ENCODE measurements around the gene IGF2BP2.
"Not testable (repeated sequence)": the region's sequence is repeated elsewhere in the genome, so short reads cannot be mapped to it uniquely, and the experiment has no call there.

The IGF2BP2 gene

DNA sequence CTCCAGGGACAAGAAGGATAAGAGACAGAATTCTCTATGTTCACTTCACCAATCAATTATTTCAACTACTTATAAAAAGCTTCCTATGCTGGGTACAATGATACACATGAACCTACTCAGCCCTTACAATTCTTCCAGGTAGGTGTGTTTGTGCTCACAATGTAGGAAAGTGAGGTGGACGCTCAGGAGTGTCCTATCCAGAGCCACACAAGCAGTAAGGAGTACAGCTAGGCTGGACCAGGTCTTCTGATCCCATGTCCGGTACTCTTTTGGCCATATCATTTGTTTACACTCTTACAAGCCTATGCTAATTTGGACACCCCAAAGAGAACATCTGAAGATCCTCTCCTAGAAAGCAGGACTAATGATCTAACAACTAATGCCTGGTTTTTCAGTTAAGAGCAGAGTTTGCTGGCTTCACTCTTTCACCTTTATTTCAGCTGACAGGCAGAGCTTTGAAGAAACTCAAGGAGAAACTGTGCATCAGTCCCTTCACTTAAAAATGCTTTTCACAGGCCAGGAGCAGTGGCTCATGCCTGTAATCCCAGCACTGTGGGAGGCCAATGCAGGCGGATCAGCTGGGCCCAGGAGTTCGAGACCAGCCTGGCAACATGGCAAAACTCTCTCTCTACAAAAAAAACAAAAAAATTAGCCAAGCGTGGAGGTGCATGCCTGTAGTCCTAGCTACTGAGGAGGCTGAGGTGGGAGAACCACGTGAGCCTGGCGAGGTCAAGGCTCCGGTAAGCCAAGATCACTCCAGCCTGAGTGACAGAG, 27.5 kb downstream of the IGF2BP2 start:
- Histone ChIP-seq H3K27ac (ENCODE audit: low read depth, low read length) (no peak overlapping the region), H3K9ac (ENCODE audit: low read depth, low read length) (no peak overlapping the region), H3K4me3 (ENCODE audit: low read length) (no peak overlapping the region), H3K36me3 (ENCODE audit: insufficient read depth, low read length) (0 out of 2 replicates have a peak, but pooled peaks cover 2% of the 10 kb centered on the region), H3K27me3 (ENCODE audit: insufficient read depth, low read length) (no peaks in the 10 kb centered on the region), H3K4me1 (ENCODE audit: insufficient read depth, low read length) (peaks cover 34% of the 10 kb centered on the region), H3K9me3 (ENCODE audit: insufficient read depth, low read depth, low read length) (no peaks in the 10 kb centered on the region)
- 74% methylated on average over 8 of the region's 8 CpGs for WGBS

GRCh38 chr3:185796431-185797107, 28.3 kb downstream of the IGF2BP2 start:
- no peak overlapping the region for H3K27ac ChIP-seq (ENCODE audit: low read depth, low read length)
- H3K27me3 ChIP-seq (ENCODE audit: insufficient read depth, low read length), result no peaks in the 10 kb centered on the region
- WGBS, result 84% methylated on average over 6 of the region's 7 CpGs
- H3K4me3 ChIP-seq (ENCODE audit: low read length), result no peak overlapping the region
- H3K9me3 ChIP-seq (ENCODE audit: insufficient read depth, low read depth, low read length), result no peaks in the 10 kb centered on the region
- H3K4me1 ChIP-seq (ENCODE audit: insufficient read depth, low read length), result peaks cover 35% of the 10 kb centered on the region
- 0 out of 2 replicates have a peak, but pooled peaks cover 2% of the 10 kb centered on the region for H3K36me3 ChIP-seq (ENCODE audit: insufficient read depth, low read length)
- no peak overlapping the region for H3K9ac ChIP-seq (ENCODE audit: low read depth, low read length)

DNA sequence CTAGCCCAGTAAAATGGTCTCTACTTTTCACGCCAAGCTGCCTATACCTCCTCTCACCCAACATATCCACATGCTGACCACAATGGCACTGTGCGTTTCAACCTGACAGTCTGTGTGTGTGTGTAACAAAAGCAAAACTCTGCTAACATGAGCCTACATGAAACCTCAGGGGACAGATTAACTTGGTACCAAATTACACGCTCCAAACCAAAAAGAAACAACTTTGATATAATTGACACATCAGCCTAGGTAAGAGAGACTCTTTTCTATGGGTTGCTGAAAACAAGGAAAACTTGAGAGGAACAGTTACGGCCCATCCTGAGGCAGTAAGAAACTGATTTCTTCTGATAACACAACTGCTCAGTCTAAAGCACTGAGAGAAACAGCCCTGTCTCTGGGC, 31.5 kb downstream of the IGF2BP2 start:
- Histone ChIP-seq H3K4me1 (ENCODE audit: insufficient read depth, low read length) (peaks cover 61% of the 10 kb centered on the region), H3K36me3 (ENCODE audit: insufficient read depth, low read length) (0 out of 2 replicates have a peak, but pooled peaks cover 2% of the 10 kb centered on the region), H3K9ac (ENCODE audit: low read depth, low read length) (no peak overlapping the region), H3K9me3 (ENCODE audit: insufficient read depth, low read depth, low read length) (no peaks in the 10 kb centered on the region), H3K4me3 (ENCODE audit: low read length) (no peak overlapping the region), H3K27ac (ENCODE audit: low read depth, low read length) (no peak overlapping the region), H3K27me3 (ENCODE audit: insufficient read depth, low read length) (no peaks in the 10 kb centered on the region)
- WGBS, result 92% methylated on average over 4 of the region's 4 CpGs

GRCh38 chr3:185792955-185793354, 31.9 kb downstream of the IGF2BP2 start:
- WGBS, result 95% methylated on average over 3 of the region's 3 CpGs
- Histone ChIP-seq H3K9ac (ENCODE audit: low read depth, low read length) (no peak overlapping the region), H3K27ac (ENCODE audit: low read depth, low read length) (peak overlapping the region; percentile 7; the same call in 1 of the 2 replicates), H3K27me3 (ENCODE audit: insufficient read depth, low read length) (no peaks in the 10 kb centered on the region), H3K36me3 (ENCODE audit: insufficient read depth, low read length) (0 out of 2 replicates have a peak, but pooled peaks cover 2% of the 10 kb centered on the region), H3K4me3 (ENCODE audit: low read length) (no peak overlapping the region), H3K4me1 (ENCODE audit: insufficient read depth, low read length) (peaks cover 62% of the 10 kb centered on the region), H3K9me3 (ENCODE audit: insufficient read depth, low read depth, low read length) (no peaks in the 10 kb centered on the region)

GRCh38 chr3:185789891-185790830, 34.7 kb downstream of the IGF2BP2 start:
- peaks cover under 1% of the 10 kb centered on the region; the same call in 1 of the 2 replicates for H3K36me3 ChIP-seq (ENCODE audit: insufficient read depth, low read length)
- peak overlapping the region; percentile 3; the same call in 1 of the 2 replicates for H3K4me3 ChIP-seq (ENCODE audit: low read length)
- H3K9ac ChIP-seq (ENCODE audit: low read depth, low read length), result peak overlapping the region; percentile 25
- peak overlapping the region; percentile 85 for H3K27ac ChIP-seq (ENCODE audit: low read depth, low read length)
- H3K27me3 ChIP-seq (ENCODE audit: insufficient read depth, low read length), result no peaks in the 10 kb centered on the region
- peaks cover 76% of the 10 kb centered on the region for H3K4me1 ChIP-seq (ENCODE audit: insufficient read depth, low read length)
- no peaks in the 10 kb centered on the region for H3K9me3 ChIP-seq (ENCODE audit: insufficient read depth, low read depth, low read length)
- WGBS, result 25% methylated on average over 4 of the region's 5 CpGs

DNA sequence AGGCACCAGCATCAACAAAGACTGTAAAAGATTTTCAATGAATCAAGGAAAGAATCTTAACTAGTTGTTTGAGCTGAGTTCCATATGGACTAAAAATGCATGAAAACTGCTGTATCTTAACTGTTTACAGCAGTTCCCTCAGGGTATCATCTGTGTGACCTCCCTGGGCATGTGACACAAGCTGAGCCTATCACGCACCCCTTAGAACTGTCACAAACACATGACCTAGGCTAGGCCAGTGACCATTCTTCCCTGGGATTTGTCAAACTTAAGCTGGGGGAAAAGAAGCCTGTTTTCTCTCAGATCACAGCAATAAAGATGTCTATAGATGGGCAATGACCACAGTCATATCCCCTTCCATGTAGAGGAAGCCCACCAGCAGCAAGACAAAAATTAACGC, 35.7 kb downstream of the IGF2BP2 start:
- 87% methylated on average over 2 of the region's 2 CpGs for WGBS
- Histone ChIP-seq H3K9ac (ENCODE audit: low read depth, low read length) (no peak overlapping the region), H3K36me3 (ENCODE audit: insufficient read depth, low read length) (no peaks in the 10 kb centered on the region; the same call in 1 of the 2 replicates), H3K27ac (ENCODE audit: low read depth, low read length) (peak overlapping the region; percentile 85; the same call in 1 of the 2 replicates), H3K4me1 (ENCODE audit: insufficient read depth, low read length) (peaks cover 83% of the 10 kb centered on the region), H3K27me3 (ENCODE audit: insufficient read depth, low read length) (no peaks in the 10 kb centered on the region), H3K9me3 (ENCODE audit: insufficient read depth, low read depth, low read length) (no peaks in the 10 kb centered on the region), H3K4me3 (ENCODE audit: low read length) (no peak overlapping the region)

- Histone ChIP-seq H3K9me3 (ENCODE audit: insufficient read depth, low read depth, low read length) (no peaks in the 10 kb centered on the region), H3K27me3 (ENCODE audit: insufficient read depth, low read length) (no peaks in the 10 kb centered on the region), H3K9ac (ENCODE audit: low read depth, low read length) (no peak overlapping the region), H3K4me1 (ENCODE audit: insufficient read depth, low read length) (peaks cover 85% of the 10 kb centered on the region), H3K27ac (ENCODE audit: low read depth, low read length) (peak overlapping the region; percentile 39; the same call in 1 of the 2 replicates), H3K36me3 (ENCODE audit: insufficient read depth, low read length) (no peaks in the 10 kb centered on the region; the same call in 1 of the 2 replicates), H3K4me3 (ENCODE audit: low read length) (no peak overlapping the region)
- 100% methylated on average over 2 of the region's 2 CpGs for WGBS
These were observed 36.5 kb downstream of the IGF2BP2 start for GRCh38 chr3:185788292-185788691.

DNA sequence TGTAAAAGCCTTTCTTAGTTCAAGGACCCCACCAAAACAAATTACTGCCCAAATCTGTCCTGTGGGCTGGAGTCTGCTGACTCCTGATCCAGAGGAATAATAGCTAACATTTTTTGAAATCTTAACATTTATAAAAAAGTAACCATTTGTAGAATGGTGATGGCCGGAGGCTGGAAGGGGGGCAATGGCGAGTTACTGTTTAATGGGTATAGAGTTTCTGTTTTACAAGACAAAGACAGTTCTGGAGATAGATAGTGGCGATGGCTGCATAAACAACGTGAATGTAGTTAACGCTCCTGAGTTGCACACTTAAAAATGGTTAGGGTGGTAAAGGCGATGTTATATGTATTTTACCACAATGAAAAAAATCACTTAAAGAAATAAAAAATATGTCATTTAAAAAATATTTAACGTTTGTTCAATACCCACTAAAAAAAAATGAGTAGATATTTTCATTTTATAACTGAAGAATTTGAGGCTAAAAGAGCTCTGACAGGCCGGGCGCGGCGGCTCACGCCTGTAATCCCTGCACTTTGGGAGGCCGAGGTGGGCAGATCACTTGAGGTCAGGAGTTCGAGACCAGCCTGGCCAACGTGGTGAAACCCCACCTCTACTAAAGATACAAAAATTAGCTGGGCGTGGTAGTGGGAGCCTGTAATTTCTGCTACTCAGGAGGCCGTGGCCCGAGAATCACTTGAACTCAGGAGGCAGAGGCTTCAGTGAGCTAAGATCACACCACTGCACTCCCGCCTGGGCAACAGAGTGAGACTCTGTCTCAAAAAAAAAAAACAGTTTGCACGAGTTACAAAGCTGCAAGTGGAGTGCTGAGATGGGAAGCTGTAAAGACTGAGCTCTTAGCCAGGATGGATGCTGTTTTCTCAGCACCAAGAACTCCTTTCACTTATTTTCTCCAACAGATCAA, 37.6 kb downstream of the IGF2BP2 start:
- H3K9ac ChIP-seq (ENCODE audit: low read depth, low read length), result peak overlapping the region; percentile 68
- peak overlapping the region; percentile 5; the same call in 1 of the 2 replicates for H3K4me3 ChIP-seq (ENCODE audit: low read length)
- H3K4me1 ChIP-seq (ENCODE audit: insufficient read depth, low read length), result peaks cover 86% of the 10 kb centered on the region
- peak overlapping the region; percentile 95 for H3K27ac ChIP-seq (ENCODE audit: low read depth, low read length)
- no peaks in the 10 kb centered on the region; the same call in 1 of the 2 replicates for H3K36me3 ChIP-seq (ENCODE audit: insufficient read depth, low read length)
- no peaks in the 10 kb centered on the region for H3K27me3 ChIP-seq (ENCODE audit: insufficient read depth, low read length)
- no peaks in the 10 kb centered on the region for H3K9me3 ChIP-seq (ENCODE audit: insufficient read depth, low read depth, low read length)
- WGBS, result 37% methylated on average over 18 of the region's 20 CpGs

- H3K9me3 ChIP-seq (ENCODE audit: insufficient read depth, low read depth, low read length); H3K27me3 ChIP-seq (ENCODE audit: insufficient read depth, low read length); H3K36me3 ChIP-seq (ENCODE audit: insufficient read depth, low read length): not testable (repeated sequence)
- peak overlapping the region; percentile 12; the same call in 1 of the 2 replicates for H3K4me3 ChIP-seq (ENCODE audit: low read length)
- H3K9ac ChIP-seq (ENCODE audit: low read depth, low read length), result peak overlapping the region; percentile 68
- H3K4me1 ChIP-seq (ENCODE audit: insufficient read depth, low read length), result peaks cover 87% of the 10 kb centered on the region
- H3K27ac ChIP-seq (ENCODE audit: low read depth, low read length), result peak overlapping the region; percentile 95
- WGBS, result 4% methylated on average over 8 of the region's 8 CpGs
These were observed 38.6 kb downstream of the IGF2BP2 start for GRCh38 chr3:185786258-185786657.

GRCh38 chr3:185784317-185784716, 40.5 kb downstream of the IGF2BP2 start:
- H3K9me3 ChIP-seq (ENCODE audit: insufficient read depth, low read depth, low read length), result no peaks in the 10 kb centered on the region
- no peak overlapping the region for H3K4me3 ChIP-seq (ENCODE audit: low read length)
- H3K4me1 ChIP-seq (ENCODE audit: insufficient read depth, low read length), result peaks cover 90% of the 10 kb centered on the region
- no peaks in the 10 kb centered on the region; the same call in 1 of the 2 replicates for H3K36me3 ChIP-seq (ENCODE audit: insufficient read depth, low read length)
- WGBS, result 76% methylated on average over 5 of the region's 5 CpGs
- H3K9ac ChIP-seq (ENCODE audit: low read depth, low read length), result no peak overlapping the region
- H3K27ac ChIP-seq (ENCODE audit: low read depth, low read length), result no peak overlapping the region
- H3K27me3 ChIP-seq (ENCODE audit: insufficient read depth, low read length), result no peaks in the 10 kb centered on the region
